GM18858 (cell line): ENCODE data around the gene PTRH1.
"Not testable (repeated sequence)": the region's sequence is repeated elsewhere in the genome, so short reads cannot be mapped to it uniquely, and the experiment has no call there.

Experiments used
- ATAC-seq: cut with Tn5 transposase; IDR thresholded peaks from one replicate; pipeline ENCODE4 v1.9.1; 2021; ENCODE audit not compliant: unreplicated experiment

The PTRH1 gene

DNA sequence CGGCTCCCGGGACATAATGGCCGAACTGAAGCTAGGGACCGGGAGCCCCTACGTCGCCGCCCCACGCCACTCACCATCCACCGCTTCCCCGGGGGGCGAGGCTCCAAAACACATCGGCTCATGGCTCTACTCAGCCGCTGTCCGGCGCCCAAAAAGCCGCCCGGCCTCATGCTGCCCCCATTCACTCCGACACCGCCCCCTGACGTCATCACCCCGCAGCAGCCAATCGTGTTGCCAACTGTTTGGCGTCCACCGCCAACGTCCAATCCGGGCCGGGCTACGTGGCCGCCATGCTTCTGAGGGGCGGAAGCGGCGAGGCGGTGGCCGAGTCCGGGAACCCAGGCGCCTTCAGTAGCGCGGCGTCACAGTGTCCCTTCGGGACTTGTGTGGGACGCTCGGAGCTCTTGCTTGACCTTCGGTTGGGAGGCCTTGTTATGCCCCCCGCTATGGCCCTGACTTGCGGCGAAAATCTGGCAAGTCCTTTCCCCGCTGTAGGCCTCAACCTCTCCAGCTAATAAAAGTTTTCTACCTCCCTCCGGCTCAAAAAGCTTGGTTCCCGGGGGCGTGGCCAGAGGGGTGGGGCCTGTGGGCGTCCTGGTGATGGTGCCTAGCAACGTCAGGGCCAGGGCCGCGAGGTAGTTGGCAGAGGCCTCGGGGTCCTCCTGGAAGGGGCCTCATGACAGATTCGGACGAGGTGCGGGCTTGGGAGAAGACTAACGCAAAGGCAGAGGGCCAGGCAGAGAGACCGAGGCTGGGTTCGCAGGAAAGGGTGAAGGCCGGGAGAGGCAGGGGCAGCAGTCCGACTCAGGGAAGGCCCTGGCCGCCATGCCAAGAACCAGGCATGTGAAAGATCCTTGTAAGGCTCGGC is at the start of gene PTRH1, which contains the start of gene TTC16:
TSS of gene PTRH1 (minus strand) at position 194 of the 868 bp plus-strand sequence. CDS start at position 170, 24 bp downstream.
TSS of gene TTC16 (plus strand) at position 610 of the 868 bp plus-strand sequence. CDS start at position 677, 67 bp downstream.
- ATAC-seq = peak; percentile 84

DNA sequence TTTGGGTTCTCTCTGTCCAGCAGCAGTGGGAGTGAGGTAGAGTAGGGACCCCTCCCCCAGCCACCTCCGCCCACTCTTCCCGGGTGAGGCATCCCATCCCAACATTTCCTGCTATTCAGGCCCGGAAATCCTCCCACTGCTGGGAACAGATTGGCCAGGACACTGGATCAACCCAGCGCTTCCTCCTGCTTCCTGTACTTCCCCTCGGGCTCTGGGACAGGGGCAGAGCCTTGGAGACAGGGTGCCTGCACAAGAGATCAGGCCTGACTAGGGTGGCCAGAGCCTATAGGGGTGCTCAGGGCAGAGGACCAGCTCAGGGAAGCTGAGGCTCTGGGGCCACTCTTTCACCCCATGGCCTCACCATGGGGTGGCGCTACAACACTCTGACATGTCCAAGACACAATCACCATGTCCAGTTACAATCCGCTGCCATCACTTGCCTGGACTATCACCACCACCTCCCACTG is 48.5 kb upstream of the PTRH1 start:
- ATAC-seq = no peak

GRCh38 chr9:127762111-127762676 is 46.7 kb upstream of the PTRH1 start:
- ATAC-seq = no peak

GRCh38 chr9:127761491-127761956 is 46.1 kb upstream of the PTRH1 start:
- no peak for ATAC-seq

- ATAC-seq = no peak
Observed at GRCh38 chr9:127761061-127761460, 45.6 kb upstream of the PTRH1 start.

DNA sequence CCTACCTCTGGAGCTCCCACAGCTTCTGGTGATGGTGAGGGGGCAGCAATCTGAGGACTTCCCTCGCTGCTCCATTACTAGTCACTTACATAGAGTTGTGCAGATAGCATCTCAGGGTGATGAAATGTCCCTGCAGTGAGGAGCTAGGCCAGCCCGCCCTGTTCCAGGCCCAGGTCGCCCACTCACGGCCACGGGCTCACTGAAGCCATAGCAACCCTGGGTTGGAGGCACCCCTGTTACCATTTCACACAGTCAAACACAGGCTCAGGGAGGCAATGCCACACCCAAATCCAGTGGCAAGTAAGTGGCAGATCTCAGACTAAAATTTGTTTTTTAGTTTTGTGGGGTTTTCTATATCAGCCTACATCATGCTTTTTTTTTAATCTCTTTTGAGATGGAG is 43.4 kb upstream of the PTRH1 start:
- no peak for ATAC-seq

DNA sequence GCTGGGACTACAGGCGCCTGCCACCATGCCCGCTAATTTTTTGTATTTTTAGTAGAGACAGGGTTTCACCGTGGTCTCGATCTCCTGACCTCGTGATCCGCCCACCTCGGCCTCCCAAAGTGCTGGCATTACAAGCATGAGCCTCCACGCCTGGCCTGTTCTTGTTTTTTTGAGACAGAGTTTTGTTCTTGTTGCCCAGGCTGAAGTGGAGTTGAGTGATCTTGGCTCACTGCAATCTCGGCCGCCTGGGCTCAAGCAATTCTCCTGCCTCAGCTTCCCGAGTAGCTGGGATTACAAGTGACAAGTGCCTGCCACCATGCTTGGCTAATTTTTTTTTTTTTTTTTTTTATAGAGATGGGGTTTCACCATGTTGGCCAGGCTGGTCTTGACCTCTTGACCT is 41.3 kb upstream of the PTRH1 start:
- not testable (repeated sequence) for ATAC-seq

DNA sequence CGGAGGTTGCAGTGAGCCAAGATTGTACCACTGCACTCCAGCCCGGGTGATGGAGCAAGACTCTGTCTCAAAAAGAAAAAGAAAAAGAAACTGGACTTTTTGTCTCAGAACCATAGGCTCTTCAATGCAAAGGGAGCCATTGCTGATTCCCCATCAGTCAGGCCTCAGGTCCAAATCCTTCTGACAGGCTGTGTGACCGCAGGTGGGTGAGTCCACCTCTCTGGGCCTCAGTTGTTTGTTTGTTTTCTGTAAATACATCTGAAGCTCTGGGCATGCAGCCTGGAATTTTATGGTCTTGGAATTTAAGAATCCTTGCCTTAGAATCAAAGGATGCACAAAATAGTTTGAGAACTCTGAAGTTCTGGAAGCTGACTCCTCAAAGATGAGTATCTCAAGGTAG is 40.8 kb upstream of the PTRH1 start:
- no peak for ATAC-seq

DNA sequence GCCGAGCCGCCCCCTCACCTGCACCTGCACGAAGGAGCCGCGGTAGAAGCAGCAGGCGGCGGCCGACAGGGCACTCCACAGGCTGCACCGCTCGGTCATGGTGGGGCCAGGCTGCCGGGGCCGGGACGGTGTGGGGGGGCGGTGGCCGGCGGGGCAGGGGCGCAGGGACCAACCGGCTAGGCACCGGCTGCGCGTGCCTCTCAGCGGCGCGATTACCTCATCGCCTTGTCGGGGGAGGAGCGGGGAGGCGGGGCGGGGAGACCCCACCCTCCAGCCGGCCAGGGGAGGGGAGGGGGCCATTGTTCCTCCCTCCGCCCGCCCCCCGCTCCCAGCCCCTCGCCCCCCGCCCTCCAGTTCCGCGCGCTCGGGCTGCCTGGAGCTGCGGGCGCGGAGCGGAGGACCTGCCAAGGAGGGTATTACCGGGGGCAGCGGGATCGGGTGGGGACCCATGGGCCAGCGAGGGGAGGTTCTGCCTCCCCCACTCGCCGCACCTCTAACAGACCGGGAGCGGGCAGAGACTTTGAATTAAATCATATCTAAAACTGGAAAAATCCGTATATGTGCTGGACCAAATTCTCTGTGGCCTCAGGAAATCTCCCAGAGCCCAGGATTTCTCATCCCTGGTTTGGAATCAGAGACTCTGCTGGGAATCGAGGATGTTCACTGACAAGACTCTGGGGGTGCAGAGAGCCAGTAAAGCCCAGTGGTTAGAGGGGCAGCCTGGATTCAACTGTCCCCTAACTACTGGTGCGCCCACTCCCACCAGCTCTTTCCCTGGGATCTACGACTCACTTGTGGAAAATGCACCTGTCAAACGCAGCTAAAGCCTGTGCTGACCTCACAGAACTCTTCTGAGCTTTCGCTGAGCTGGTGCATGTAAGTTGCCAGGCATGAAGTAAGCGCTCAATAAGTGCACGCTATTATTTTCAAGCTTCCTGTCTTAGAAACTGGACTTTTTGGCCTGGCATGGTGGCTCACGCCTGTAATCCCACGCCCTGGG is 39.9 kb upstream of the PTRH1 start:
- ATAC-seq = no peak

GRCh38 chr9:127754099-127755060 is 38.9 kb upstream of the PTRH1 start:
- no peak for ATAC-seq

GRCh38 chr9:127753622-127754021 is 38.2 kb upstream of the PTRH1 start:
- ATAC-seq = no peak

DNA sequence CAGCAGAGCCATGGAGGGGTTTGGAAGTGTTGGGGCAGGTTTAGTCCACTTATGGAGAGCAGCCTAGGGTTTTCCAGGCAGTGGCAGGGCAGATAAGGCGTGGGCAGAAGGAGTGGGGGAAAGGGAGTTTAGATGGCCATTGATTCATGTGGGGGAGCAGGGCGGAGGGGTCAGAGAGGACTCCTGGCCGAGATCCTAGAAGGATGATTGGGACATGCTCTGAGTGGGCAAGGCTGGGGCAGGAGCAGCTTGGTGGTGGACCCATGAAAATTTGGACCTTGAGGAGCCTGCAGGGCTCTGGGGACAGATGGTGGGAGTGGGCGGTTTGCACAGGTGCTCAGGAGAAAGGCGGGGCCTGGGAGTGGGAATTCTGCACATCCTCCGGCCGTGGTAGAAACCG is 37.7 kb upstream of the PTRH1 start:
- no peak for ATAC-seq

DNA sequence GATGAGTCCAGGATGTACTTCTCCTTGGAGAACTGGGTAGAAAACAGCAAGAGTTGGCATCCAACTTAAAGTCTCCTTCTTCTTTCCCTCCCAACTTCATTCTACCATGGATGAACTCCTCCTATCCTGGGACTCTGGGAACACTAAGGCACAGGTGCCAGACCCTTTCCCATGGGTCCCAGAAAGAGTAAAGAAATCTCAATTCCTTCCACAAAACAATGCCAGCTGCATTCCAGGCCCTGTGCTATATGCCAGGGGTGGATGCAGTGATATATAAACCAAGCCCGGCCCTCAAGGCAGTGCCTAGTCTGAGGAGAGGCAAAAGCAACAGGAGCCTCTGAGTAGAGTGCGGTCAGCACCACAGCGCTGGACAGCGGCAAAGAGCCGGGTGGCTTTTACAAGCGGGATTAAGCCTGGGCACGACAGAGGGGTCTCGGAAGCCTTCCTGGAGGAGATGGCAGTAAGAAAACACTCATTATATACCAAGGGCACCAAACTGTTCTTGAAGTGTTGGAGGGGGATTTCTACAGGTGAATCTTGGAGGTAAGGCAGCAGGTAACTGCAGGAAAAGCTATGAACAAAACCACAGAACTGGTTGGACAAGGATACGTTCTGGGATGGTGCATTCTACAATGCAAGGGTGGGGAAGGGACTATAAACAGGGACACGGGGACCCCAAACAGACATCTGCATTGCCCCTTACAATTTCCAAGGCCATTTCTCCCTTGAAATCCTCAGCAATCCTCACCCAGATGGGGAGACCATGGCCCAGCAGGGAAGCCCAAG is 36.0 kb upstream of the PTRH1 start:
- no peak for ATAC-seq

DNA sequence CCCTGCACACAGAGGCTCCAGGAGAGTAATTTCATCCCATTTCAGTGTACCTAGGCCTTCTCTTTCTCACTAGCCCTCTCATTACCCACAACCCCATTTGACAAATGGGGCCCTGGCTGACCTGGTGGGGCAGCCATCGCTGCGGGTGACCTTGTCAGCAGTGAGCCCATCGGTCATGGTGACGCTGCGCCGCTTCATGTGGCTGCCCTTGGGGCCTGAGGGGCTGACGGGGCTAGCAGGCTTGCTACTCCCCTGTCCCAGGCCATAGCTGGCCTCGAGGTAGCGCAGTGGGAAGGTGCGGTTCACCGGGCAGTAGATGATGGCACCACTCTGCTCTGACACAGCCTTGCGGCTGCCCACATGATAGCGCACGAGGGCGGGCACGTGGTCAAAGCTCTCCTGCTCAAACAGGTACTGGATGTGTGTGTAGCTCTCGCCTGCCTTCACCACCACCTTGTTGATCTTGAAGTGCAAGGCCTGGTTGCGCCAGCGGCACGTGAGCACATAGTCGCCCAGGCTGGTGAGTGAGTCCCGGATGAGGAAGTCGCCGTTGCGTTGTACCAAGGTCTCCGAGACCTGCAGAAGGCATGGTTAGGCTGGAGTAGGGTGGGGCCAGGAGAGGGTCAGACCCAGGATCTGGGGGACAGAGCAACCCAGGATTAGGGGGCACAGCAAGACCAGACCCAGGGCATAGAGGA is 33.8 kb upstream of the PTRH1 start:
- no peak for ATAC-seq

- no peak for ATAC-seq
Observed at GRCh38 chr9:127746959-127747569, 31.6 kb upstream of the PTRH1 start.

- ATAC-seq = no peak
Observed at GRCh38 chr9:127744398-127745110, 29.1 kb upstream of the PTRH1 start.

DNA sequence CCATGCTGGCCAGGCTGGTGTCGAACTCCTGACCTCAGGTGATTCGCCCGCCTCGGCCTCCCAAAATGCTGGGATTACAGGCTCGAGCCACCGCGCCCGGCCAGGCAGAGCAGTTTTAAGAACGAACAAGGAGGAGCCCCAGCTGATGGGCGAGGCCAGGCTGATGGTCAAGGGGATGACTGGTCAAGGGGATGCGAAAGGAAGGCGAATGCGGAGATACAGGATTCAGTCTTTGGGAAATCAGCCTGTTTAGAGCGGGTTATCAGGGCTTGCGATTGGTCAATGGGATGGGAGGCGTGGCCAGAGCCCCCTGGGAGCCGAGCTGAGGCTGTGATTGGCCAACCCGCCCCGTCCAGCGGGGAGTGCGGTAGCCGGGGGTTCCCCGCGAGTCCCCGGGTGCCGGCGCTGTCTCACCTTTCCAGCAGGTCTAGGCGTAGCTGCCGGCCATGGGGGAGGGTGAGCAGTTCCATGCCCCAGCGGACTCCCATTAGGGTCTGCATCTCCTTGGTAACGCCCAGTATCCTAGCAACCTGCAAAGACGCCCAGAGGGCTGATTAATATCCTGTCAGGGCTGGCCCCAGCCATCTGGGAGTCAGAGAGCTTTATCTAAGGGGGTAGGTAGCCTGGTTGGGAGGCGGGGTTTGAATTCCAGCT is 27.1 kb upstream of the PTRH1 start:
- ATAC-seq = no peak
